Upper lobe of left lung (tissue), 6 donors: ENCODE measurements around the gene CHST9. TPM values are rescaled to one million over a fixed set of nuclear protein-coding genes. Genes with fewer than 3 reads are reported as not detected.

Experiments
- ATAC-seq, 2 donors: fragments of 200-7000 bp; cut with Tn5 transposase; one replicate each; pipeline ENCODE4 v1.9.1; 2022; ENCODE audit warnings: mild to moderate bottlenecking in 2 of 2, moderate library complexity in 2 of 2; ENCODE audit not compliant: low FRiP score in 2 of 2
- DNase-seq, 2 donors: peaks; one replicate each; pipeline ENCODE4 v3.0.0-alpha.2; 2019 to 2020
- H3K27ac ChIP-seq, 4 donors: fragments of 200-600 bp; sonication (generic); one replicate each; pipeline ENCODE4 v1.5.1; 2016 to 2019
- H3K27me3 ChIP-seq, 4 donors: fragments of 200-600 bp; sonication (generic); one replicate each; pipeline ENCODE4 v1.5.1; 2017 to 2019
- H3K36me3 ChIP-seq, 4 donors: fragments of 200-600 bp; sonication (generic); one replicate each; pipeline ENCODE4 v1.5.1; 2016 to 2019
- H3K4me1 ChIP-seq, 4 donors: fragments of 200-600 bp; sonication (generic); one replicate each; pipeline ENCODE4 v1.5.1; 2018 to 2019
- H3K4me3 ChIP-seq, 4 donors: fragments of 200-600 bp; sonication (generic); one replicate each; pipeline ENCODE4 v1.5.1; 2017 to 2019; ENCODE audit warnings: mild to moderate bottlenecking in 2 of 4, moderate library complexity in 1 of 4
- H3K9me3 ChIP-seq, 4 donors: fragments of 200-600 bp; sonication (generic); one replicate each; pipeline ENCODE4 v1.5.1; 2018 to 2019
- EP300 ChIP-seq, 4 donors: sonication (generic); formaldehyde crosslinking; IDR thresholded peaks; one replicate each; pipeline ENCODE4 v1.5.1; 2017; ENCODE audit warnings: antibody characterized with exemption in 4 of 4, control low read depth in 2 of 4
- POLR2A ChIP-seq, 4 donors: fragments of 450-650 bp; IDR thresholded peaks; one replicate each; pipeline ENCODE4 v1.5.1; 2016 to 2017; ENCODE audit warnings: antibody characterized with exemption in 4 of 4, mild to moderate bottlenecking in 2 of 4
- POLR2AphosphoS5 ChIP-seq, 2 donors: sonication (generic); formaldehyde crosslinking; IDR thresholded peaks; one replicate each; pipeline ENCODE4 v1.5.1; 2017; ENCODE audit warnings: antibody characterized with exemption in 2 of 2
- WGBS, 2 donors: methylation state at CpG; one replicate each; pipeline ENCODE4 v1.1.5; 2017 to 2018; 5-methylcytosine and 5-hydroxymethylcytosine counted together
- total RNA-seq, 6 donors: library from RNA; depleted of rRNA in 4 of 6; stranded (reverse); fragments of >200 nt in 4 of 6; gene quantifications; one replicate each; pipeline versions ENCODE4 v1.1.0 to v1.2.1, GENCODE V29; 2016 to 2021
- TF ChIP-seq, protein P1 (sequence below), 6 experiments: fragments of 450-650 bp in 4 of 6; fragments of 200-600 bp in 2 of 6; sonication (generic) in 2 of 6; IDR thresholded peaks; one replicate each; pipeline ENCODE4 v1.5.1; 2016 to 2019; ENCODE audit warnings: antibody characterized with exemption in 6 of 6
- donor health status: DM: no; HTN: no; CAD: no; lungs with moderate emphysema.
- donor health status: DM: no; HTN: yes; CAD: no; lungs with severe emphysema.

The CHST9 gene
- total RNA-seq, 6 donors from 2014 or later = 0.20 to 44.9 (median 2.1) TPM

DNA sequence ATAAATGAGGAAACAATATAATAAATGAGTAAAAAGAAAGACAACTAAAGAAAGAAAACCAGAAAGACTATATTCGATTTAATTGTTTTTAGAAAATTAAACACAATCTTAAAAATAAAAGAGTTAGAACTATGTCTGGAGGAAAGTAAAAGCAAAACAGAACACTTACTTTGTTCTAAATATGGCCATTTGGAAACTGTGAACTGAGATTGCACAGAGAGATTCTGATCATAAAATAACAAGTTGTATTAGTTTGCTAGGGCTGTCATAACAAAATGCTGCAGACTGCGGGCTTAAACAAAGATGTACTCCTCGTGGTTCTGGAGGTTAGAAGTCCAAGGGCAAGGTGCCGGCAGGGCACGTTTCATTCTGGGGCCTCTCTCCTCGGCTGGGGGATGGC is 191.5 kb downstream of the CHST9 start:
- TF ChIP-seq EP300 (IDR thresholded peaks at IDR 0.05) = no peak
- TF ChIP-seq, protein P1, sequence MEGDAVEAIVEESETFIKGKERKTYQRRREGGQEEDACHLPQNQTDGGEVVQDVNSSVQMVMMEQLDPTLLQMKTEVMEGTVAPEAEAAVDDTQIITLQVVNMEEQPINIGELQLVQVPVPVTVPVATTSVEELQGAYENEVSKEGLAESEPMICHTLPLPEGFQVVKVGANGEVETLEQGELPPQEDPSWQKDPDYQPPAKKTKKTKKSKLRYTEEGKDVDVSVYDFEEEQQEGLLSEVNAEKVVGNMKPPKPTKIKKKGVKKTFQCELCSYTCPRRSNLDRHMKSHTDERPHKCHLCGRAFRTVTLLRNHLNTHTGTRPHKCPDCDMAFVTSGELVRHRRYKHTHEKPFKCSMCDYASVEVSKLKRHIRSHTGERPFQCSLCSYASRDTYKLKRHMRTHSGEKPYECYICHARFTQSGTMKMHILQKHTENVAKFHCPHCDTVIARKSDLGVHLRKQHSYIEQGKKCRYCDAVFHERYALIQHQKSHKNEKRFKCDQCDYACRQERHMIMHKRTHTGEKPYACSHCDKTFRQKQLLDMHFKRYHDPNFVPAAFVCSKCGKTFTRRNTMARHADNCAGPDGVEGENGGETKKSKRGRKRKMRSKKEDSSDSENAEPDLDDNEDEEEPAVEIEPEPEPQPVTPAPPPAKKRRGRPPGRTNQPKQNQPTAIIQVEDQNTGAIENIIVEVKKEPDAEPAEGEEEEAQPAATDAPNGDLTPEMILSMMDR (IDR thresholded peaks at IDR 0.05) = no peak
- no peak for TF ChIP-seq POLR2AphosphoS5 (IDR thresholded peaks at IDR 0.05)
- no peak for TF ChIP-seq POLR2A (IDR thresholded peaks at IDR 0.05)
- DNase-seq (no peak), ATAC-seq (no peak)
- 79 to 85% methylated on average over 6 of the region's 6 CpGs for WGBS, 2 donors
- Histone ChIP-seq H3K27ac (no peak overlapping the region), H3K9me3 (no peaks in the 10 kb centered on the region), H3K36me3 (no peaks in the 10 kb centered on the region), H3K4me3 (no peak overlapping the region), H3K27me3 (no peaks in the 10 kb centered on the region), H3K4me1 (no peaks in the 10 kb centered on the region)

- Histone ChIP-seq H3K9me3 (no peaks in the 10 kb centered on the region), H3K27ac (no peak overlapping the region), H3K27me3 (no peaks in the 10 kb centered on the region), H3K4me1 (no peaks in the 10 kb centered on the region), H3K36me3 (no peaks in the 10 kb centered on the region), H3K4me3 (no peak overlapping the region)
- ATAC-seq (no peak), DNase-seq (no peak)
- TF ChIP-seq POLR2A (IDR thresholded peaks at IDR 0.05) (no peak), EP300 (IDR thresholded peaks at IDR 0.05) (no peak), POLR2AphosphoS5 (IDR thresholded peaks at IDR 0.05) (no peak)
- TF ChIP-seq, protein P1 (IDR thresholded peaks at IDR 0.05) = no peak
- 82 to 88% methylated on average over 2 of the region's 2 CpGs for WGBS, 2 donors
These were observed 192.2 kb downstream of the CHST9 start for GRCh38 chr18:26992926-26993325.

DNA sequence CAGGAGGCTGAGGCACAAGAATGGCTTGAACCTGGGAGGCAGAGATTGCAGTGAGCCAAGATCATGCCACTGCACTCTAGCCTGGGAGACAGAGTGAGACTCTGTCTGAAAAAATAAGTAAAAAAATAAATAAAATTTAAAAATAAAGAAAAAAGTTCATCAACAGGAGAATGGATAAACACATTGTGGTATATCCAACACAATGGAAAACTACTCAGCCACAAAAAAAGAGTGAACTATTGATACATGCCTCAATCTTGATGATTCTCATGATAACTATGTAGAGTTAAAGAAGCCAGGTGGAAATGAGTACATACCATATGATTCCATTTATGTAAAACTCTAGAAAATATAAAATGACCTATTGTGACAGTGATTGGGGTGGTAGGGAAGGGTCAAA is 195.3 kb downstream of the CHST9 start:
- no peaks in the 10 kb centered on the region for H3K9me3 ChIP-seq
- no peak for DNase-seq

GRCh38 chr18:26981360-26982082 is 203.6 kb downstream of the CHST9 start:
- no peak for DNase-seq
- Histone ChIP-seq H3K4me3 (no peak overlapping the region), H3K4me1 (no peaks in the 10 kb centered on the region), H3K36me3 (no peaks in the 10 kb centered on the region), H3K27me3 (no peaks in the 10 kb centered on the region), H3K9me3 (no peaks in the 10 kb centered on the region), H3K27ac (no peak overlapping the region)
- ATAC-seq = no peak
- TF ChIP-seq, protein P1 (IDR thresholded peaks at IDR 0.05) = no peak
- TF ChIP-seq POLR2AphosphoS5 (IDR thresholded peaks at IDR 0.05) (no peak), EP300 (IDR thresholded peaks at IDR 0.05) (no peak), POLR2A (IDR thresholded peaks at IDR 0.05) (no peak)
- 68 to 71% methylated on average over 6 of the region's 6 CpGs for WGBS, 2 donors

More for the DNA sequence above, 195.3 kb downstream of the CHST9 start:
- ATAC-seq = no peak
- H3K4me1 ChIP-seq = no peaks in the 10 kb centered on the region
- H3K4me3 ChIP-seq = no peak overlapping the region
- H3K36me3 ChIP-seq = no peaks in the 10 kb centered on the region
- TF ChIP-seq POLR2A (IDR thresholded peaks at IDR 0.05) (no peak), EP300 (IDR thresholded peaks at IDR 0.05) (no peak), POLR2AphosphoS5 (IDR thresholded peaks at IDR 0.05) (no peak)
- TF ChIP-seq, protein P1 (IDR thresholded peaks at IDR 0.05) = no peak
- no peaks in the 10 kb centered on the region for H3K27me3 ChIP-seq
- no peak overlapping the region for H3K27ac ChIP-seq

DNA sequence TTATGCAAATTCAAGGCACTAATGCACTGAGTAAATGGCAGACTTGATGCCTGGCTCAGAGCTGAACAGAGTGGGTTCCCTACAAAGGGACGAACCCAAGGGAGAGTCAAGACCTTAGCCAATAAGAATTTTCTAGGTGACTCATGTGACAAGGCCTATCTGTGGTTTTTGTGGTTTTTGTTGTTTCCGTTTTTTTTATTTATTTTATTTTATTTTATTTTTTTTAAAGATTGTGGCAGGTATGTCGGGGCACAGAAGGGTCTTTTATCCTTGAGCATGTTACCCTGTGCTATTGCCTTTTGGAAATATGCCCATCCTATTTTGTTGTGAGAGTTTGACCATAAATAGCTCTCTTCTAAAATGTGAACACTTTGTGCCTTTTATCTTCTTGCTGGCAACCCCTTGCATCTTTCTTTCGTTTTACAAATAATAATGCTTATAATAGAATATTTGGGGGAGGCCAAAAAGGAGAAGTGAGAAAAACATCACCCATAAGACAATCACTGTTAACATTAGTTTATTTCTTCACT is 206.2 kb downstream of the CHST9 start:
- no peak for DNase-seq
- Histone ChIP-seq H3K27ac (no peak overlapping the region), H3K36me3 (no peaks in the 10 kb centered on the region), H3K9me3 (no peaks in the 10 kb centered on the region), H3K4me1 (no peaks in the 10 kb centered on the region), H3K27me3 (no peaks in the 10 kb centered on the region), H3K4me3 (no peak overlapping the region)
- no peak for ATAC-seq
- WGBS, 2 donors = 64 to 75% methylated on average over 4 of the region's 4 CpGs
- TF ChIP-seq POLR2A (IDR thresholded peaks at IDR 0.05) = no peak
- TF ChIP-seq, protein P1 (IDR thresholded peaks at IDR 0.05) = no peak
- TF ChIP-seq EP300 (IDR thresholded peaks at IDR 0.05) = no peak
- no peak for TF ChIP-seq POLR2AphosphoS5 (IDR thresholded peaks at IDR 0.05)
